ENCODE data around the gene PERCC1. TPM values are rescaled to one million over a fixed set of nuclear protein-coding genes. Genes with fewer than 3 reads are reported as not detected.
"Not testable (repeated sequence)": the region's sequence is repeated elsewhere in the genome, so short reads cannot be mapped to it uniquely, and the experiment has no call there.

PERCC1 gene
- total RNA-seq, 1 donor from 2014 or later: 0.35 TPM

DNA sequence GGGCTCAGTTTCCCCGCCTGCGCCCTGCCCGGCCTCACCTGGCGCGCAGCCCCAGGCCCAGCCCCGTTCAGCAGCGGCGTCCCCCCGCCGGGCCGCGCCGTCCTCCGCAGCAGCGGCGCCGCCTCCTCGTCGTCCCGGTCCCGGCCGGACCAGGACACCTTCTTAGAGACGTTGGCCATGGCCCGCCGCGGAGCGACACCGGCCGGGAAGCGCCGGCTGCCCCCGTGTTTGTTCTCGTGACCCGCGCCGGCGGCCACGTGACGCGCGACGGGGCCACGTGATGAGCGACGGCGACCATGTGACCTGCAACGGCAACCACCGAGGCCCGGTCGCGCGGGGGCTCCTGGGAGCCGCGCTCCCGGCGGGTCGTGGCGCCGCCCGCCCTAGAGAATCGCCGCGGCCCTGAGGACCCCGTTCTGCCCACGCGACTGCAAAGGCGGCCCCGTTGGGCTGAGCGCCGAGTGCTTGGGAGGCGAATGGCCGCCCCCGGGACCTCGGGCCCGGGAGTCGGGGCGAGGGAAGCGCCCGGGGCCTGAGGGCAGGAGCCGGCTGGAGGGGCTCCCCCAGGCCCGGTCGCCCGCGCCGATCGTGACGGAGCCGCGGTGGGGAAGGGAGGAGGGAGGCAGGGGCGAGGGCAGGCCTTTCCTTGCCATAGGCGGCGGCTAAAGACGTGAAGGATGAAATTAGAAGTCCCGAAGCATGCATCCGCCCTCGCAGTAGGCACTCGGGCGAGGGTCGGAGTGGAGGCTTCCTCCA lies 44.1 kb downstream of the PERCC1 start, which contains the start of gene CLCN7:
Gene CLCN7 (minus strand): TSS at position 233 of the 756 bp plus-strand sequence. CDS start 54 bp downstream, at position 179.
- DNase-seq (ENCODE audit: missing footprints): peak; percentile 96
- ATAC-seq: peak; percentile 96
- intact Hi-C loops (cut with DNase I): loop anchor here (5.0 kb wide), 1 partner anchor 48 kb away; no protein-coding TSS in a partner anchor

DNA sequence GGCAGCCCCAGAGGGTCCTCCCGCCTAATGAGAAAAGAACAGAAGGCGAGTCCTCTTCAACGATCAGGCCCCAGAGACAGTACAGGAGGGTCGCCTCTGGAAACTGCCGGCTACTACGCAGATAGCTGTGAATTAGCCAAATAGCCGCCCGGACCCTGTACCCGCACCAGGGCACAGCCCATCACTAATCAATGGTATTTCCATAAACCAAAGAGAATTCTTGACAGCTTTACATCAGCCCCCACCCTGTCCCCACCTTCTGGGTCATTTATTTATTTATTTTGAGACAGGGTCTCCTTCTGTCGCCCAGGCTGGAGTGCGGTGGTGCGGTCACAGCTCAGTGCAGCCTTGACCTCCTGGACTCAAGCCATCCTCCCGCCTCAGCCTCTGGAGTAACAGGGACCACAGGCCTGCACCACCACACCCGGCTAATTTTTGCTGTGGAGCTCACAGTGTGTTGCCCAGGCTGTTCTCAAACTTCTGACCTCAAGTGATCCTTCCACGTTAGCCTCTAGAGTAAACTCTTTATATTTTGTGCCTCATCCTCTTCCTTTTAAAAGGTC lies 44.8 kb downstream of the PERCC1 start:
- intact Hi-C loops (cut with DNase I): no loop called here
- DNase-seq (ENCODE audit: missing footprints): no peak
- ATAC-seq: no peak

DNA sequence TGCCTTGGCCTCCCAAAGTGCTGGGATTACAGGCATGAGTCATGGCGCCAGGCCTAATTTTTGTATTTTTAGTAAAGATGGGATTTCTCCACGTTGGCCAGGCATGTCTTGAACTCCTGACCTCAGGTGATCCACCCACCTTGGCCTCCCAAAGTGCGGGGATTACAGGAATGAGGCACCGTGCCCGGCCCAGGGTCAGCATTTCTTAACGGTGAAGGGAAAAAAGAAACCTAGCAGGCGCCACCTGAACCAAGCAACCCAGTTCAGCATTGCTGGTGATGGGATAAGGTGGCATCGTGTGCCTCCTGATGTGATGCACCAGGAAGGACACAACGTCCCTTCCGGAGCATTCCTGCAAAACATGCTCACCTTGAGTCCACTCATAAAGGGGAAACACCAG lies 46.2 kb downstream of the PERCC1 start:
- no peak for ATAC-seq
- intact Hi-C loops (cut with DNase I): no loop called here
- no peak for DNase-seq (ENCODE audit: missing footprints)

DNA sequence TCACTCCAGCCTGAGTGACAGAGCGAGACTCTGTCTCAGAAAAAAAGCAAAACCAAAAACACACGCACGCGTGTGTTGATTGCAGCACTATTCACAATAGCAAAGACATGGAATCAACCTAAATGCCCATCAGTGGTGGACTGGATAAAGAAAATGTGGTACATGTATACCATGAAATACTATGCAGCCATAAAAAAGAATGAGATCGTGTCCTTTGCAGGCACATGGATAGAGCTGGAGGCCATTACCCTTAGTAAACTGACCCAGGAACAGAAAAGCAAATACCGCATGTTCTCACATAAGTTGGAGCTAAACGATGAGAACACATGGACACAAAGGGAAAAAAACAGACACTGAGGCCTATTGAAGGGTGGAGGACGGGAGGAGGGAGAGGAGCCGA lies 48.1 kb downstream of the PERCC1 start:
- DNase-seq (ENCODE audit: missing footprints); ATAC-seq; intact Hi-C loops (cut with DNase I): not testable (repeated sequence)

DNA sequence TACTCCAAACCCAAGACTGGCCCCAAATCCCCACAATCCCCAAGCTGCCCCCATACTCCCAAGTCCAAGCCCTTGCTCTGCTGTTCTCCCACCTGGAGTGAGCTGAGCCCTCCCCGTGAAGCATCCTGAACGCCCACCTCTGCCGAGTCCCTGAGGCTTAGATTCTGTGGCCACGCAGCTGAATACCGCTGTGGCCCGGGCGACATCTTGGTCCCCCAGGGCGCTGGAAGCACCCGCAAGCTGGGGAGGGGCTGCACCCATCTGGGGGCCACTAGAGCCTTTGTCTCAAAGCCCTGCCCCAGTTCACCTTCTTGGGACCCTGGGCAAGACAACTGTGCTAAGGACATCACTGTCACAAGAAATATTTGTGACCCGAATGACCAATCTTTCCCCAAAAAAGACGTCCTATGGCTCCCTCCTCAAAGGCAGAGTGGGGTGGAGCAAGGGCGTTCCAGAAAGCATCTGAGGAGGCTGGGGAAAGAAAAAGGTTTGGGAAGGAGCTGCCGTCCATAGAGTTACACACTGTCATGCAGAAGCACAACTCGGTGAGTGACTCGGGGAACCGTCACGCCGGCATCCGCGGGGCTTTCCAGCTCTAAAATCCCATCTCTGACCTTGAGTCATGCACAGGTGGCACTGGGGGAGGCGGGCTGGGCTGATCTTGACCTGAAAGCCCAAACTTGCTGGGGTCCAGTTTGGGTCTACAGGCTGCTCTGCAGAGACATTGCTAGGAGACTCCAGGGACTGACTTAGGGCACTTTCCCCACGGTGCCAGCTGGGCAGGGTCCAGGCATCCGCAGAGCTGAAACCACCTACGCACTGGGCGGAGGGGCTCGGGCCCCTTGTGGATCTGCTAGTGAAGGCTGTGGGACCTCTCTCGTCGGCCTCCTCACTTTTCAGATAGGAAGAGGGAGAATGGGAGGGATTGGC lies 51.3 kb downstream of the PERCC1 start:
- no peak for DNase-seq (ENCODE audit: missing footprints)
- intact Hi-C loops (cut with DNase I): no loop called here
- no peak for ATAC-seq

Other genes with a start within 250 kb of the PERCC1 start
- gene TPSG1, start 205.8 kb upstream of the PERCC1 start, total RNA-seq: 0.30 TPM
- gene TPSB2, start 200.9 kb upstream of the PERCC1 start, total RNA-seq: 10.0 TPM
- gene TPSAB1, start 190.4 kb upstream of the PERCC1 start, total RNA-seq: 9.4 TPM
- 0.54 TPM for gene TPSD1, start 175.0 kb upstream of the PERCC1 start, total RNA-seq
- 89.4 TPM for gene UBE2I, start 121.4 kb upstream of the PERCC1 start, total RNA-seq
- gene BAIAP3, start 97.4 kb upstream of the PERCC1 start, total RNA-seq: 1.9 TPM
- gene TSR3, start 79.2 kb upstream of the PERCC1 start, total RNA-seq: 54.6 TPM
- gene GNPTG, start 79.1 kb upstream of the PERCC1 start, total RNA-seq: 35.0 TPM
- gene UNKL, start 16.4 kb upstream of the PERCC1 start, total RNA-seq: 11.3 TPM
- 11.3 TPM for gene UQCC4, start 10.3 kb upstream of the PERCC1 start, total RNA-seq
- 1.7 TPM for gene CCDC154, start 13.5 kb downstream of the PERCC1 start, total RNA-seq
- gene CLCN7, start 44.0 kb downstream of the PERCC1 start, total RNA-seq: 49.5 TPM
- gene PTX4, start 57.9 kb downstream of the PERCC1 start, total RNA-seq: not detected
- 18.9 TPM for gene TELO2, start 62.3 kb downstream of the PERCC1 start, total RNA-seq
- 30.7 TPM for gene TMEM204, start 102.6 kb downstream of the PERCC1 start, total RNA-seq
- 7.2 TPM for gene IFT140, start 181.0 kb downstream of the PERCC1 start, total RNA-seq
- 9.8 TPM for gene CRAMP1, start 181.3 kb downstream of the PERCC1 start, total RNA-seq
- 41.5 TPM for gene JPT2, start 247.2 kb downstream of the PERCC1 start, total RNA-seq

All from Right ventricle myocardium inferior (tissue), 1 donor.